HEK293T (cell line): Measurements from ENCODE around the gene TFB2M.

Experiments used
- BHLHE40 ChIP-seq: fragments of 450-650 bp; IDR thresholded peaks from 2 replicates; pipeline ENCODE4 v1.6.1; 2016; ENCODE audit warnings: mild to moderate bottlenecking, moderate library complexity, borderline replicate concordance
- CTBP1 ChIP-seq: fragments of 450-650 bp; IDR thresholded peaks from 2 replicates; pipeline ENCODE4 v1.6.1; 2016; ENCODE audit warnings: borderline replicate concordance
- ELF4 ChIP-seq: fragments of 450-650 bp; IDR thresholded peaks from 2 replicates; pipeline ENCODE4 v1.6.1; 2017; ENCODE audit warnings: antibody characterized with exemption
- FOXA1 ChIP-seq: fragments of 450-650 bp; IDR thresholded peaks from 2 replicates; pipeline ENCODE4 v1.6.1; 2016; ENCODE audit warnings: mild to moderate bottlenecking
- FOXM1 ChIP-seq: fragments of 450-650 bp; IDR thresholded peaks from 2 replicates; pipeline ENCODE4 v1.6.1; 2017; ENCODE audit warnings: mild to moderate bottlenecking, borderline replicate concordance
- HDGF ChIP-seq: fragments of 450-650 bp; IDR thresholded peaks from 2 replicates; pipeline ENCODE4 v1.6.1; 2017; ENCODE audit warnings: antibody characterized with exemption, borderline replicate concordance
- L3MBTL2 ChIP-seq: fragments of 450-650 bp; conservative IDR thresholded peaks from 2 replicates; pipeline ENCODE4 v1.6.1; 2016; ENCODE audit warnings: mild to moderate bottlenecking
- NFRKB ChIP-seq: fragments of 450-650 bp; IDR thresholded peaks from 2 replicates; pipeline ENCODE4 v1.6.1; 2016; ENCODE audit warnings: mild to moderate bottlenecking, moderate library complexity
- SP1 ChIP-seq: fragments of 450-650 bp; IDR thresholded peaks from 2 replicates; pipeline ENCODE4 v1.6.1; 2017
- SUZ12 ChIP-seq: fragments of 450-650 bp; IDR thresholded peaks from 2 replicates; pipeline ENCODE4 v1.6.1; 2016; ENCODE audit warnings: mild to moderate bottlenecking
- TARDBP ChIP-seq: fragments of 450-650 bp; IDR thresholded peaks from 2 replicates; pipeline ENCODE4 v1.6.1; 2016
- TF ChIP-seq, protein P1 (sequence below): fragments of 450-650 bp; IDR thresholded peaks from 2 replicates; pipeline ENCODE4 v1.6.1; 2016

DNA sequence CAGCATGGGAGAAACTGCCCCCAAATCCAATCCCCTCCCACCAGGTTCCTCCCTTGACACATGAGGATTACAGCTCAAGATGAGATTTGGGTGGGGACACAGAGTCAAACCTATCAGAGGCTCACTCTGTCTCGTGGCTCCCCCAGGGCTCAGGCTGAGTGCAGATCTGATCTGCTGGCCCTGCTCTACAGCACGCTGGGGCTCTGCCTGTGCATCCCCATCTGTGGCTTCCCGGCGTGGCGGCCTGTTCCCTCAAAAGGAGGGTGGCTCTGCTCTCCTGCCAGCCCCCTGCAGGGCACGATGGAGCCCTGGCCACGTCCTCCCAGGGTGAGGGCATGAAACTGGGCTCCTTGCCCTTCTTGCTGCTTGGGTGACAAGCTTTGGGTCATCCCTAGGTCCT is 39.1 kb downstream of the TFB2M start:
- TF ChIP-seq SP1 (no peak), FOXM1 (no peak), NFRKB (no peak), L3MBTL2 (no peak), CTBP1 (no peak), FOXA1 (no peak), TARDBP (no peak), HDGF (no peak), BHLHE40 (no peak), ELF4 (no peak), SUZ12 (no peak)
- TF ChIP-seq, protein P1, sequence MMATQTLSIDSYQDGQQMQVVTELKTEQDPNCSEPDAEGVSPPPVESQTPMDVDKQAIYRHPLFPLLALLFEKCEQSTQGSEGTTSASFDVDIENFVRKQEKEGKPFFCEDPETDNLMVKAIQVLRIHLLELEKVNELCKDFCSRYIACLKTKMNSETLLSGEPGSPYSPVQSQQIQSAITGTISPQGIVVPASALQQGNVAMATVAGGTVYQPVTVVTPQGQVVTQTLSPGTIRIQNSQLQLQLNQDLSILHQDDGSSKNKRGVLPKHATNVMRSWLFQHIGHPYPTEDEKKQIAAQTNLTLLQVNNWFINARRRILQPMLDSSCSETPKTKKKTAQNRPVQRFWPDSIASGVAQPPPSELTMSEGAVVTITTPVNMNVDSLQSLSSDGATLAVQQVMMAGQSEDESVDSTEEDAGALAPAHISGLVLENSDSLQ = no peak
